HG02678 (cell line): ENCODE results near the gene ABLIM2.
"Not testable (repeated sequence)": the region's sequence is repeated elsewhere in the genome, so short reads cannot be mapped to it uniquely, and the experiment has no call there.

Experiments
- ATAC-seq: cut with Tn5 transposase; IDR thresholded peaks from one replicate; pipeline ENCODE4 v1.9.1; 2021; ENCODE audit warnings: mild to moderate bottlenecking, moderate library complexity; ENCODE audit not compliant: unreplicated experiment

Gene ABLIM2

GRCh38 chr4:8142556-8142955, 16.1 kb downstream of the ABLIM2 start:
- no peak for ATAC-seq

- ATAC-seq: no peak
Observed at GRCh38 chr4:8141935-8142334, 16.7 kb downstream of the ABLIM2 start.

DNA sequence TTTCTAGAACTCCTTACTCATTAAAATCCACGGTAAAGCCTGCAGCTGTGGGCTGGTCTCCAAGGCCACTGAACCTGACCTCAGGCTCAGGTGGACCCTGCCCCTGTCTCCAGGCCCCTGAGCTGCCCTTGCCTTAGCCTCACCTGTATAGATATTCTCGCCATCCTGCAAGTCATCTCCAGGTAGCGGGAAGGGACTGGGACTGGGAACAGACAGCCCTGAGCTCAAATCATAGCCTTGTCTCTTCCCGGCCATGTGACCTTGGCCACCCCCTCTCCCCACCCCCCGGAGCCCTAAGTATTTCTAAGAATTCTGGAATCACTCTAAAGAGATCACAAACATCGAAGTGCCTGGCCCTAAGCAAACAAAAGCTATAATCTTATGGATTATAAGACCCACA, 17.7 kb downstream of the ABLIM2 start:
- ATAC-seq: no peak

- not testable (repeated sequence) for ATAC-seq
Observed at GRCh38 chr4:8139726-8140125, 18.9 kb downstream of the ABLIM2 start.

DNA sequence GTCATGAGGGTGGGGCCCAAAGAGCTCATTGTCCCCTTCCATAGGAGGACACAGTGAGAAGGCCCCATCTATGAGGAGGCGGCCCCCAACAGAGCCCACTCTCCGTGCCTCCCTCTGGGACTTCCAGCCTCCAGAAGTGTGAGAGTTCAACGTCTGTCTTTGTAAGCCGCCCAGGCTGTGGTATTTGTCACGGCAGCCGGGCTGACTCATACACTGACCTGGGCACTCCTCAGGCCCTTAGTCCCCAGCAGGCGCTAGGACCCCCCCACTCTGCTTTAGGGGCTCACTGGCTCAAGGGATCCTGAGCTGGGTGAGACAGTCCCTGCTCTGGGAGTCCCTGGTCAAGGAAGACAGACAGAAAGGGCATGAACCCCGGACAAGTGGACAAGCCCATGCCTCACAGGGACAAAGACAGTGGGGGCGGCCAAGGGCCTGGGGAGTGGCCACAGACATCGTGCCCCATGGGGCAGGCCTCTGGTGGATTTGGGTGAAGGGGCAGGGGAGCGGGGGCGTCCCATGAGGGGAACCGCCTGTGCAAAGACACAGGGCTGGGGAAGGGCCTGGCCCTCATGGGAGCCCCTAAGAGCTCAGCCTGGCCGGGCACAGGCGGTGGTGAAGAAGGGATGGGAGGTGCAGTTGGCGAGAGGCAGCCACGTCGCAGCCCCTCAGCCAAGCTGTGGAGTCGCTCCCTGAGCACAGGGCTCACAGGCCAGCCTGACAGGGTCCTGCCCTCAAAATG, 21.5 kb downstream of the ABLIM2 start:
- no peak for ATAC-seq

DNA sequence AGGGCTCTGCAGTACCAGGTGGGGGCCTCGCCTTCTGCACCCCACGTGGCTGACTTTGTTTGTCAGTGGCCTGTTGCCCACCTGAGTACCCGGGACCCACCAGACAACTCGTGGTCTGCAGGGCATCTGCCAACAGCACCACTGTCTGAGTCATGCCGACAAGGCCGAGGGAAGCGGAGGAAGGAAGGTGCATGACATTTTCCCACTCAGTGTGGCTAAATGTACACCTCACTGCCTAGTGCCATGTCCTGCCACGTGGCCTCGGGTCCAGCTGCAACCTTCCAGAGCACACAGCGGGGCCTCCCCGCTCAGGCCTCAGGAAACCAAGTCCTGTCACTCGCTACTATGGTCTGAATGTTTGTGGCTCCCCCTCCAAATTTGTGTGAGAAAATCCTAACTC, 22.1 kb downstream of the ABLIM2 start:
- no peak for ATAC-seq

GRCh38 chr4:8135666-8136065, 22.9 kb downstream of the ABLIM2 start:
- no peak for ATAC-seq

GRCh38 chr4:8133897-8134563, 24.6 kb downstream of the ABLIM2 start:
- ATAC-seq: no peak

DNA sequence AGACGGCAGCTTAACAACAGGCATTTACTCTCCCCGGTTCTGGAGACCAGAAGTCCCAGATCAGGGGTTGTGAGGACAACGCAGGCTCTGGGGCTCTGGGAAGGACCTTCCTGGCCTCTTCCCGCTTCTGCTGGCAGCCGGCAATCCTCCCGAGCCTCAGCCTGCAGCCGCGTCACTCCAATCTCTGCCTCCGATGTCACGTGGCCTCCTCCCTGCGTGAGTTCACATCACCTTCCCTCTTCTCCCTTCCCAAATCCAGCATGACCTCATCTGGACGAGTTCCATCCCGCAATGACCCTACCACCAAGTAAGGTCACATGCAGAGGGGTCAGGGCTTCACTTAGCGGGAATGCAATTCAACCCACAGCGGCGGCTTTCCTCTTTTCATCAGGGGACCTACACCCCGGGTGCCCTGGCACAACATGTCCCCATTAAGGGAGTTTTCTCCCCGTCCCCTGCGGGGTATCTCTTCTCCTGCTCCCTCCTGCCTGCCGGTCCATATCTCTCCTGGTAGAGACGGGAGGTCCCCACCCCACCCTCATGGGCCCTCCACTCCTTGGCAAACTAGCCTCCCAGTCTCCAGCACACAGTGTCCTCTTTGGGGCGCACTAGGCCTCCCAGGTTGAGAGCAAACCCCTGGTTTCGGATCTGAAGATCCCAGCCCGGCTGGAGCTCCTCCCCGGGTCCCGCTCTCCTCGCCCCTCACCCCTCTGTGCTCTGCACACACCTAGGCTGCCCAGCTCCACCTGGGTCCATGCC, 25.5 kb downstream of the ABLIM2 start:
- ATAC-seq: no peak

DNA sequence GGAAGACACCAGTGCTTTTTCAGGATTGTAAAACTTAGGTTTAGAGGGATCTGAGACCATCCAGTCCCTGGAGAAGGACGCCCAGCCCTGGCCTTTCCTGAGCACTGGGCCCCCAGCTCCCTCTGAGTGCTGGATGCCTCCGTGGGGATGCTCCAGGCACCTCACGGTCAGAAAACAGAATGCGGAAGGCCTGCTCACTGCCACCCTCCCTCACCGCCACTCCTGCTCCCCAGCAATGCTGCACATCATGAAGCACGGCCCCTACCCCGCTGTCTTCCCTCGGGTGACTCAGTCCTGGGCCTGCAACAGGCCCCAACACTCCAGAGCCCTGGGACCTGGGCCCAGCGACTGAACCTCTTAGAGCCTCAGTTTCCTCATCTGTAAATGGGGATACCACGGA, 26.2 kb downstream of the ABLIM2 start:
- no peak for ATAC-seq

DNA sequence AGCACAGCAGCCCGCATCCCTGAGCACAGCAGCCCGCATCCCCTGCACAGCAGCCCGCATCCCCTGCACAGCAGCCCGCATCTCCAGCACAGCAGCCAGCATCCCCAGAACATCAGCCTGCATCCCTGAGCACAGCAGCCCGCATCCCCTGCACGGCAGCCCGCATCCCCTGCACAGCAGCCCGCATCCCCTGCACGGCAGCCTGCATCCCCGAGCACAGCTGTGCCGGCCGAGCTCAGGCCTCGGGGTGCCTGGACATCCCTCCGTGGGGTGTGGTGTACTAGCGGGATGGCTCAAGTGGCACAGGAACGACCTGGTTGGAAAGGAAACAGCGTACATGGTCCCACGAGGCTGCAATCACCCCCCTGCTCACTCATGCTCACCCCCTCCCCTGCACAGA, 26.8 kb downstream of the ABLIM2 start:
- ATAC-seq: no peak

- ATAC-seq: no peak
Observed at GRCh38 chr4:8131210-8131609, 27.4 kb downstream of the ABLIM2 start.

- no peak for ATAC-seq
Observed at GRCh38 chr4:8130346-8131066, 28.1 kb downstream of the ABLIM2 start.

GRCh38 chr4:8129785-8130184, 28.8 kb downstream of the ABLIM2 start:
- ATAC-seq: no peak

DNA sequence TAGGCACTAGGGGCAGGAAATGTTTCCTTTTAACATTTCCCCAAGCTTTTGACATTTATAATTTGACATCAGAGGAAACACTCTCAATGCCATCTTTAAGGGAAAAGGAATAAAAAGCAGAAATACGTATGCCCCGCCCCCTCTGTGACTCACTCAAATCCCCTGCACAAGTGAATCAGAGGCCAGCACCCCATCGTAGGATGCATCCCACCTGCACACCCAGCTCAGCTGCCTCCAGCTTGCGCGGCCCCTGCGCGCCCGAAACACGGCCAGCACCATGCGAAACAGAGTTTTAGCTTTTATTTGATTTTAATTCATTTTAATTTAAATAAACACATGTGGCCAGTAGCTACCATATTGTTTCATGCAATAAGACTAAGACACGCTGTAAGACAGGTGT, 29.5 kb downstream of the ABLIM2 start:
- no peak for ATAC-seq

DNA sequence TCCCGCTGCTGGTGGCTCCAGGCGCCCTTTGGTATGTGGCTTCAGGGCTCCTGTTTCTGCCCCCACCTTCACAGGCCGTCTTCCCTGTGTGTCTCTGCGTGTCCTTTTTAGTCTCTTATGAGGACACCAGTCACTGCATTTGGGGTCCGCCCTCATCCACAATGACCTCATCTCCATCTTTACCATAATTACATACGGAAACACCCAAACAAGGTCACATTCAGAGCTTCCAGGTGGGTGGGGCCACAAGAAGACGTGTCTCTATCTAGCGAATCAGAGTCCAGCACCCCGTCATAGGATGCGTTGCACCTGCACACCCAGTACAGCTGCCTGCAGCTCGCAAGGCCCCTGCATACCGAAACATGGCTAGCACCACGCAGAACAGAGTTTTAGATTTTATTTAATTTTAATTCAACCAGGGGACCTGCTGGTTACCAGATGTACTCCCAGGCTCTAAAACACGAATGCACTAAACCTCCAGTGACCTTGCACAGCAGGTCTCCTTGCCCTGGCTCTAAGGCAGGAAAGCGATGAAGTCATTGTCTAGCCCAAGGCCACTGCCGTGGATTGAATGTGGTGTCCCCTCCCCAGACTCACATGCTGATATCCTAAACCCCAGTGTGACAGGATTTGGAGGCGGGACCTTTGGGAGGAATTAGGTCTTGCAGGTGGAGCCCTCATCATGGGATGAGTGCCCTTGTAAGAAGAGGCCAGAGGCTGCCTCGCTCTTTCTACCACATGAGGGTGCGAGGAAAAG, 30.3 kb downstream of the ABLIM2 start:
- no peak for ATAC-seq

GRCh38 chr4:8127051-8127826, 31.4 kb downstream of the ABLIM2 start:
- no peak for ATAC-seq

DNA sequence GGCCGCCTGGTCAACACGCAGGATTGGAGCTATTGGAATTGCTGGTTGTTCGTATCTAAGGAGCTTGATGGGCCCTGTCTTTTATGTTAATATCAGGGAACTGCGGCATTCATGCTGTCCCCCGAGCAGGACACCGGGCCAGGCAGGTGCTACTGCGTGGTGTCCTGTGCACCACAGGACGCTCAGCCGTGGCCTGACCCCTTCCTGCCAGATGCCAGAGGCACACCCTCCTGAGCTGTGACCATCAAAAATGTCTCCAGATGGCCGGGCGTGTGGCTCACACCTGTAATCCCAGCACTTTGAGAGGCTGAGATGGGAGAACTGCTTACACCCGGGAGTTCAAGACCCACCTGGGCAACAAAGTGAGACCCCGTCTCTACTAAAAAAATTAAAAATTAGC, 32.1 kb downstream of the ABLIM2 start:
- no peak for ATAC-seq

- ATAC-seq: no peak
Observed at GRCh38 chr4:8125526-8126056, 33.0 kb downstream of the ABLIM2 start.

GRCh38 chr4:8123870-8124269, 34.7 kb downstream of the ABLIM2 start:
- ATAC-seq: no peak
